Astrocyte (in vitro differentiated cells and primary cell): ENCODE results near the gene MYO3B. TPM values are rescaled to one million over a fixed set of nuclear protein-coding genes. Genes with fewer than 3 reads are reported as not detected.

ENCODE experiments used
- DNase-seq: peaks from one replicate; pipeline ENCODE4 v3.0.0-alpha.2; 2010; ENCODE audit warnings: low read depth
- FAIRE-seq: peaks from 2 replicates; lab custom pipeline; 2011; peaks lifted over from hg19 to GRCh38; lab: Jason Lieb, UNC
- H2AFZ ChIP-seq: 2 replicates; pipeline ENCODE4 v1.6.0; 2012; ENCODE audit warnings: low read depth, low read length, inconsistent platforms
- H3K27ac ChIP-seq: 2 replicates; pipeline ENCODE4 v1.5.1; 2011; ENCODE audit warnings: low read depth, low read length, inconsistent platforms
- H3K27me3 ChIP-seq: 2 replicates; pipeline ENCODE4 v1.6.0; 2011; ENCODE audit warnings: low read length, inconsistent platforms; ENCODE audit not compliant: insufficient read depth
- H3K36me3 ChIP-seq: 2 replicates; pipeline ENCODE4 v1.5.1; 2011; ENCODE audit warnings: low read length, inconsistent platforms; ENCODE audit not compliant: insufficient read depth
- H3K4me1 ChIP-seq: 2 replicates; pipeline ENCODE4 v1.5.1; 2011; ENCODE audit warnings: low read length, inconsistent platforms; ENCODE audit not compliant: insufficient read depth
- H3K4me2 ChIP-seq: 2 replicates; pipeline ENCODE4 v1.6.0; 2012; ENCODE audit warnings: low read length, inconsistent platforms
- H3K4me3 ChIP-seq: 2 replicates; pipeline ENCODE4 v1.5.1; 2011; ENCODE audit warnings: low read depth, mild to moderate bottlenecking, low read length, inconsistent platforms; ENCODE audit not compliant: insufficient read depth
- H3K79me2 ChIP-seq: 2 replicates; pipeline ENCODE4 v1.6.0; 2012; ENCODE audit warnings: mild to moderate bottlenecking, low read length, inconsistent platforms; ENCODE audit not compliant: insufficient read depth
- H3K9ac ChIP-seq: 2 replicates; pipeline ENCODE4 v1.6.0; 2012; ENCODE audit warnings: mild to moderate bottlenecking, low read length, inconsistent platforms
- H3K9me3 ChIP-seq: 2 replicates; pipeline ENCODE4 v1.5.1; 2012; ENCODE audit warnings: low read depth, mild to moderate bottlenecking, low read length, inconsistent platforms; ENCODE audit not compliant: insufficient read depth
- H4K20me1 ChIP-seq: 2 replicates; pipeline ENCODE4 v1.6.0; 2012; ENCODE audit warnings: low read length, inconsistent platforms; ENCODE audit not compliant: insufficient read depth
- H3K27ac Mint-ChIP-seq: one replicate; pipeline ENCODE4 v1.8.0; 2021; ENCODE audit warnings: mild to moderate bottlenecking, mixed read lengths; ENCODE audit not compliant: unreplicated experiment
- H3K27me3 Mint-ChIP-seq: one replicate; pipeline ENCODE4 v1.8.0; 2021; ENCODE audit warnings: low read depth, mixed read lengths; ENCODE audit not compliant: unreplicated experiment
- H3K36me3 Mint-ChIP-seq: one replicate; pipeline ENCODE4 v1.8.0; 2021; ENCODE audit warnings: low read depth, mixed read lengths; ENCODE audit not compliant: unreplicated experiment
- H3K4me1 Mint-ChIP-seq: one replicate; pipeline ENCODE4 v1.8.0; 2021; ENCODE audit warnings: low read depth, mixed read lengths; ENCODE audit not compliant: unreplicated experiment
- H3K4me3 Mint-ChIP-seq: one replicate; pipeline ENCODE4 v1.8.0; 2021; ENCODE audit warnings: mild to moderate bottlenecking, moderate library complexity, mixed read lengths; ENCODE audit not compliant: unreplicated experiment
- H3K9me3 Mint-ChIP-seq: one replicate; pipeline ENCODE4 v1.8.0; 2021; ENCODE audit warnings: mild to moderate bottlenecking, mixed read lengths; ENCODE audit not compliant: unreplicated experiment
- EZH2 ChIP-seq: IDR thresholded peaks from 2 replicates; pipeline ENCODE4 v1.6.1; 2012; ENCODE audit warnings: mild to moderate bottlenecking, low read length, inconsistent platforms; ENCODE audit not compliant: insufficient read depth
- total RNA-seq: library from RNA; stranded (reverse); gene quantifications from 2 replicates; pipeline ENCODE4 v1.2.1, GENCODE V29; 2021
- TF ChIP-seq, protein P1 (sequence below): IDR thresholded peaks from 2 replicates; pipeline ENCODE4 v1.5.1; 2011; ENCODE audit warnings: low read depth, mild to moderate bottlenecking, inconsistent platforms, low read length, moderate library complexity; ENCODE audit not compliant: insufficient read depth

The MYO3B gene
- total RNA-seq, 1 donor from 2014 or later = not detected

DNA sequence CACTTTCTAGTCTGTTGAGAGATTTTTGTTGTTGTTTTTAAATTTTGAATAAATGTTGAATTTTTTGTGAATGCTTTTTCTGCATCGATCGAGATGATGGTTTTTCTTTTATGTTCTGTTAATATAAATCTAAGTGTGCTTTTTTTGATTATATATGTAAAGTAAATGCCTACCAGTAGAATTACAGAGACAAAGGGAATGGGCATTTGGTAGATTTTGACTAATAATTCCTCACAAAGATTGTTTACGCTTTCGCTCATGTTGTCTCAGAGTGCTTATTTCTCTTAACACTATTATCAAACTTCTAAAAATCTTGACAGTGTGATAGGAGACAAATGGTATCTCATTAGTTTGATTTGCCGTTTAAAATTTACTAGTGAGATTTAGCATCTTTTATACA lies 3.7 kb downstream of the MYO3B start:
- H3K9me3 Mint-ChIP-seq = peaks cover 9% of the 10 kb centered on the region
- Histone ChIP-seq H2AFZ (no peak overlapping the region), H3K36me3 (no peaks in the 10 kb centered on the region), H3K27me3 (no peaks in the 10 kb centered on the region), H3K27ac (no peak overlapping the region), H3K4me1 (no peaks in the 10 kb centered on the region), H3K4me2 (no peak overlapping the region), H4K20me1 (no peaks in the 10 kb centered on the region), H3K9ac (no peak overlapping the region), H3K9me3 (no peaks in the 10 kb centered on the region), H3K79me2 (no peaks in the 10 kb centered on the region), H3K4me3 (no peak overlapping the region)
- FAIRE-seq = peak; percentile 20
- H3K4me3 Mint-ChIP-seq = no peak overlapping the region
- no peak for DNase-seq
- peaks cover 14% of the 10 kb centered on the region for H3K4me1 Mint-ChIP-seq
- H3K27me3 Mint-ChIP-seq = no peaks in the 10 kb centered on the region
- TF ChIP-seq EZH2 = no peak
- TF ChIP-seq, protein P1, sequence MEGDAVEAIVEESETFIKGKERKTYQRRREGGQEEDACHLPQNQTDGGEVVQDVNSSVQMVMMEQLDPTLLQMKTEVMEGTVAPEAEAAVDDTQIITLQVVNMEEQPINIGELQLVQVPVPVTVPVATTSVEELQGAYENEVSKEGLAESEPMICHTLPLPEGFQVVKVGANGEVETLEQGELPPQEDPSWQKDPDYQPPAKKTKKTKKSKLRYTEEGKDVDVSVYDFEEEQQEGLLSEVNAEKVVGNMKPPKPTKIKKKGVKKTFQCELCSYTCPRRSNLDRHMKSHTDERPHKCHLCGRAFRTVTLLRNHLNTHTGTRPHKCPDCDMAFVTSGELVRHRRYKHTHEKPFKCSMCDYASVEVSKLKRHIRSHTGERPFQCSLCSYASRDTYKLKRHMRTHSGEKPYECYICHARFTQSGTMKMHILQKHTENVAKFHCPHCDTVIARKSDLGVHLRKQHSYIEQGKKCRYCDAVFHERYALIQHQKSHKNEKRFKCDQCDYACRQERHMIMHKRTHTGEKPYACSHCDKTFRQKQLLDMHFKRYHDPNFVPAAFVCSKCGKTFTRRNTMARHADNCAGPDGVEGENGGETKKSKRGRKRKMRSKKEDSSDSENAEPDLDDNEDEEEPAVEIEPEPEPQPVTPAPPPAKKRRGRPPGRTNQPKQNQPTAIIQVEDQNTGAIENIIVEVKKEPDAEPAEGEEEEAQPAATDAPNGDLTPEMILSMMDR = no peak
- H3K36me3 Mint-ChIP-seq = no peaks in the 10 kb centered on the region
- no peak overlapping the region for H3K27ac Mint-ChIP-seq

DNA sequence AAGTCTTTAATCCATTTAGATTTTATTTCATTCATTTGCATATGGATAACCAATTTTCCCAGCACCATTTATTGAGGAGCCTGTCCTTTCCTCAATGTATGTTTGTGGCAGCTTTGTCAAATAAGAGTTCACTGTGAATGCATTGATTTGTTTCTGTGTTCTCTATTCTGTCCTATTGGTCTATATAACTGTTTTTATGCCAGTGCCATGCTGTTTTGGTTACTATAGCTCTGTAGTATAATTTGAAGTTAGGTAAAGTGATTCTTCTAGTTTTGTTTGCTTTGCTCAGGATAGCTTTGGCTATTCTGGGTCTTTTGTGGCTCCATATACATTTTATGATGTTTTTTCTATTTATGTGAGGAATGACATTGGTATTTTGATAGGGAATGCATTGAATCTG lies 7.4 kb downstream of the MYO3B start:
- no peak overlapping the region for H2AFZ ChIP-seq
- H4K20me1 ChIP-seq = no peaks in the 10 kb centered on the region
- FAIRE-seq (no peak), DNase-seq (no peak)
- H3K36me3 Mint-ChIP-seq = no peaks in the 10 kb centered on the region
- no peaks in the 10 kb centered on the region for H3K79me2 ChIP-seq
- peaks cover 15% of the 10 kb centered on the region for H3K9me3 Mint-ChIP-seq
- H3K4me2 ChIP-seq = no peak overlapping the region
- H3K9ac ChIP-seq = no peak overlapping the region
- H3K27ac ChIP-seq = no peak overlapping the region
- H3K4me3 ChIP-seq = no peak overlapping the region
- no peaks in the 10 kb centered on the region for H3K36me3 ChIP-seq
- no peaks in the 10 kb centered on the region for H3K9me3 ChIP-seq
- no peaks in the 10 kb centered on the region for H3K4me1 ChIP-seq
- no peak overlapping the region for H3K4me3 Mint-ChIP-seq
- H3K4me1 Mint-ChIP-seq = no peaks in the 10 kb centered on the region
- no peak overlapping the region for H3K27ac Mint-ChIP-seq
- H3K27me3 Mint-ChIP-seq = no peaks in the 10 kb centered on the region
- TF ChIP-seq, protein P1 = no peak
- TF ChIP-seq EZH2 = no peak
- H3K27me3 ChIP-seq = no peaks in the 10 kb centered on the region

DNA sequence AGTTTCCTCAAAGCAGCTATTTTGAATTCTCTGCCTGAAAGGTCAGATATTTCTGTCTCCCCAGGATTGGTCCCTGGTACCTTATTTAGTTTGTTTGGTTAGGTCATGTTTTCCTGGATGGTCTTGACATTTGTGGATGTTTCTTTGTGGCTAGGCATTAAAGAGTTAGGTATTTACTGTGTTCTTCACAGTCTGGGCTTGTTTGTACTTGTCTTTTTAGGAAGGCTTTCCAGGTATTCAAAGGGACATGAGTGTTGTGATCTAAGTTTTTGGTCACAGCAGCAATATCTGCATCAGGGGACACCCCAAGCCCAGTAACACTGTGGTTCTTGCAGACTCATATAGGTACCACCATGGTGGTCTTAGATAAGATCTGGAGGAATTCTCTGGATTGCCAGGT lies 11.8 kb downstream of the MYO3B start:
- H2AFZ ChIP-seq = no peak overlapping the region
- no peak for TF ChIP-seq EZH2
- TF ChIP-seq, protein P1 = no peak

More for the DNA sequence above, 11.8 kb downstream of the MYO3B start:
- Histone ChIP-seq H3K79me2 (no peaks in the 10 kb centered on the region), H3K4me2 (no peak overlapping the region), H3K9ac (no peak overlapping the region), H3K27me3 (no peaks in the 10 kb centered on the region), H3K4me1 (no peaks in the 10 kb centered on the region), H3K27ac (no peak overlapping the region), H3K4me3 (no peak overlapping the region), H4K20me1 (no peaks in the 10 kb centered on the region), H3K9me3 (no peaks in the 10 kb centered on the region), H3K36me3 (no peaks in the 10 kb centered on the region)
- no peaks in the 10 kb centered on the region for H3K36me3 Mint-ChIP-seq
- H3K4me1 Mint-ChIP-seq = no peaks in the 10 kb centered on the region
- no peak overlapping the region for H3K27ac Mint-ChIP-seq
- FAIRE-seq (no peak), DNase-seq (no peak)
- peaks cover 12% of the 10 kb centered on the region for H3K9me3 Mint-ChIP-seq
- no peaks in the 10 kb centered on the region for H3K27me3 Mint-ChIP-seq
- no peak overlapping the region for H3K4me3 Mint-ChIP-seq
